Ramos (cell line): ENCODE results near the gene MOV10L1.

Experiments
- in situ Hi-C: fragments of 300-500 bp; cut with MboI; formaldehyde crosslinking; loops from one replicate; pipeline ENCODE4 v1.14.3; 2022; ENCODE audit warnings: low sequenced_read_pairs; ENCODE audit not compliant: unreplicated experiment

The MOV10L1 gene

GRCh38 chr22:50209893-50210292 is 120.1 kb downstream of the MOV10L1 start:
- in situ Hi-C loops, result loop anchor here (5.0 kb wide), 2 partner anchors 63 to 278 kb away; no protein-coding TSS in a partner anchor

- in situ Hi-C loops, result loop anchor here (5.0 kb wide), 2 partner anchors 63 to 278 kb away; no protein-coding TSS in a partner anchor
Observed at GRCh38 chr22:50210378-50211139, 120.8 kb downstream of the MOV10L1 start.

- in situ Hi-C loops, result loop anchor here (5.0 kb wide), 2 partner anchors 64 to 279 kb away; no protein-coding TSS in a partner anchor
Observed at GRCh38 chr22:50211147-50211546, 121.3 kb downstream of the MOV10L1 start.
